Endothelial cell of umbilical vein (primary cell): ENCODE data around the gene GYS2. TPM values are rescaled to one million over a fixed set of nuclear protein-coding genes. Genes with fewer than 3 reads are reported as not detected.

Experiments used
- BruUV-seq: library from RNA; stranded (reverse); fragments of 400-500 nt; replicated peaks from 2 replicates; lab custom pipeline; 2021; lab: Mats Ljungman, UMichigan
- CTCF ChIA-PET: fragments of 300-600, 350-600 bp; sonication (Branson Sonifier 250); formaldehyde crosslinking; loops from one replicate; lab custom pipeline; 2021; ENCODE audit warnings: antibody characterized with exemption, inconsistent platforms; lab: Charles Lee
- POLR2A ChIA-PET: fragments of 300-600, 350-600 bp; sonication (Branson Sonifier 250); formaldehyde crosslinking; loops from one replicate; lab custom pipeline; 2021; ENCODE audit warnings: antibody characterized with exemption, inconsistent platforms; lab: Charles Lee
- DNase-seq: peaks from one replicate; pipeline ENCODE4 v3.0.0-alpha.2; 2011; ENCODE audit warnings: low read depth, low spot score
- FAIRE-seq: peaks from 2 replicates; lab custom pipeline; 2011; peaks lifted over from hg19 to GRCh38; lab: Jason Lieb, UNC
- H2AFZ ChIP-seq: 2 replicates; pipeline ENCODE4 v1.6.0; 2012; ENCODE audit warnings: low read depth, low read length, control low read depth, inconsistent platforms
- H3K27ac ChIP-seq: 2 replicates; pipeline ENCODE4 v1.5.1; 2011; ENCODE audit warnings: low read depth, mild to moderate bottlenecking, control low read depth, low read length, moderate library complexity; ENCODE audit not compliant: insufficient read depth
- H3K27me3 ChIP-seq, 2 experiments: 2 replicates each; pipeline versions ENCODE4 v1.6.0 to v1.6.1; 2011; ENCODE audit warnings: low read length in 2 of 2, mixed read lengths in 1 of 2; ENCODE audit not compliant: control insufficient read depth in 2 of 2, insufficient read depth in 2 of 2
- H3K36me3 ChIP-seq, 2 experiments: 2 replicates in 1 of 2; 3 replicates in 1 of 2; pipeline ENCODE4 v1.5.1; 2011; ENCODE audit warnings: low read length in 2 of 2, mild to moderate bottlenecking in 1 of 2, moderate library complexity in 1 of 2; ENCODE audit not compliant: control insufficient read depth in 2 of 2, insufficient read depth in 2 of 2; ENCODE audit errors: extremely low read depth in 1 of 2
- H3K4me1 ChIP-seq: 3 replicates; pipeline ENCODE4 v1.5.1; 2011; ENCODE audit warnings: mild to moderate bottlenecking, low read length; ENCODE audit not compliant: control insufficient read depth, insufficient read depth; ENCODE audit errors: extremely low read depth
- H3K4me2 ChIP-seq: 2 replicates; pipeline ENCODE4 v1.6.1; 2011; ENCODE audit warnings: low read length, control low read depth, mixed read lengths; ENCODE audit not compliant: insufficient read depth
- H3K4me3 ChIP-seq, 3 experiments: fragments of 200-600 bp in 1 of 3; sonication (generic), shearing (Covaris generic) in 1 of 3; replicated peaks in 1 of 3; 2 replicates each; pipeline ENCODE4 v1.5.1; 2011 to 2016; ENCODE audit warnings: control low read depth in 3 of 3, low read length in 3 of 3, mild to moderate bottlenecking in 2 of 3, inconsistent platforms in 1 of 3, low read depth in 1 of 3, moderate library complexity in 1 of 3; ENCODE audit not compliant: insufficient read depth in 1 of 3
- H3K79me2 ChIP-seq: 2 replicates; pipeline ENCODE4 v1.6.0; 2012; ENCODE audit warnings: low read length, inconsistent platforms; ENCODE audit not compliant: control insufficient read depth, insufficient read depth
- H3K9ac ChIP-seq: replicated peaks from 2 replicates; pipeline ENCODE3; 2011; ENCODE audit warnings: low read length, control low read depth; ENCODE audit not compliant: insufficient read depth; ENCODE audit errors: extremely low read depth
- H3K9me1 ChIP-seq: replicated peaks from 3 replicates; pipeline ENCODE4 v1.6.0; 2011; ENCODE audit warnings: mild to moderate bottlenecking, low read length; ENCODE audit not compliant: control insufficient read depth, insufficient read depth; ENCODE audit errors: extremely low read depth
- H3K9me3 ChIP-seq: replicated peaks from 2 replicates; pipeline ENCODE4 v1.5.1; 2012; ENCODE audit warnings: low read length, inconsistent platforms; ENCODE audit not compliant: control insufficient read depth, insufficient read depth
- H4K20me1 ChIP-seq: replicated peaks from 2 replicates; pipeline ENCODE3; 2011; ENCODE audit warnings: mild to moderate bottlenecking, low read length; ENCODE audit not compliant: control insufficient read depth, insufficient read depth; ENCODE audit errors: extremely low read depth
- CTCF ChIP-seq, 2 donors: IDR thresholded peaks; 1 replicate in 1 of 2; 2 replicates in 1 of 2; pipeline ENCODE4 v1.5.1; 2011; ENCODE audit warnings: low read length in 2 of 2, mild to moderate bottlenecking in 2 of 2, moderate library complexity in 2 of 2, control low read depth in 1 of 2, inconsistent platforms in 1 of 2, low read depth in 1 of 2; ENCODE audit not compliant: insufficient read depth in 1 of 2; ENCODE audit errors: extremely low read depth in 1 of 2
- FOS ChIP-seq: IDR thresholded peaks from 2 replicates; pipeline ENCODE4 v1.6.1; 2011; ENCODE audit warnings: mild to moderate bottlenecking, low read length, moderate library complexity, borderline replicate concordance; ENCODE audit not compliant: insufficient read depth
- GATA2 ChIP-seq: IDR thresholded peaks from 2 replicates; pipeline ENCODE4 v1.7.0; 2011; ENCODE audit warnings: low read depth, mild to moderate bottlenecking, moderate library complexity, mixed read lengths, low read length; ENCODE audit not compliant: insufficient read length, insufficient read depth
- JUN ChIP-seq: IDR thresholded peaks from 2 replicates; pipeline ENCODE4 v1.6.1; 2011; ENCODE audit warnings: borderline replicate concordance, low read depth; ENCODE audit not compliant: insufficient read length, insufficient read depth
- MAX ChIP-seq: IDR thresholded peaks from 2 replicates; pipeline ENCODE4 v1.6.1; 2011; ENCODE audit not compliant: insufficient read depth, insufficient read length
- MYC ChIP-seq: IDR thresholded peaks from one replicate; pipeline ENCODE4 v1.6.1; 2011; ENCODE audit warnings: mild to moderate bottlenecking, low read depth, low read length
- POLR2A ChIP-seq: IDR thresholded peaks from 2 replicates; pipeline ENCODE4 v1.6.1; 2012; ENCODE audit warnings: low read depth, mild to moderate bottlenecking, control low read depth, low read length
- POLR2AphosphoS5 ChIP-seq: IDR thresholded peaks from 2 replicates; pipeline ENCODE4 v1.6.1; 2012; ENCODE audit warnings: low read depth, mild to moderate bottlenecking, control low read depth, low read length, moderate library complexity; ENCODE audit not compliant: insufficient read depth
- dilution Hi-C: fragments of 300-500 bp; cut with MboI; formaldehyde crosslinking; loops from one replicate; pipeline ENCODE4 v1.15.0; 2019; ENCODE audit warnings: low sequenced_read_pairs; ENCODE audit not compliant: extremely low pct_ligation_motif_present
- intact Hi-C: fragments of 100-400 bp; cut with micrococcal nuclease; formaldehyde crosslinking; loops from one replicate; pipeline ENCODE4 v1.10.0; 2022
- polyA plus RNA-seq, 4 experiments: library from polyadenylated mRNA; depleted of rRNA in 3 of 4; stranded (reverse) in 3 of 4; unstranded in 1 of 4; fragments of >200 nt; gene quantifications; 2 replicates each; pipeline versions ENCODE4 v1.2.1 to v1.2.3, GENCODE V29; 2011 to 2012; ENCODE audit warnings: missing spikeins in 1 of 4
- total RNA-seq: library from RNA; stranded (reverse); gene quantifications from 2 replicates; pipeline ENCODE4 v1.2.3, GENCODE V29; 2021

GYS2 gene
- total and polyA plus RNA-seq, 2 donors (not counting 3 experiments of a cell fraction or from before 2014, with no cell fraction given): 0.04 TPM; not detected in 1

- Histone ChIP-seq H3K79me2 (no peaks in the 10 kb centered on the region), H3K9ac (no peak overlapping the region), H3K9me1 (no peaks in the 10 kb centered on the region), H2AFZ (no peak overlapping the region), H3K27ac (no peak overlapping the region), H3K4me2 (no peak overlapping the region), H3K9me3 (no peaks in the 10 kb centered on the region), H3K4me3 (no peak overlapping the region), H4K20me1 (no peaks in the 10 kb centered on the region), H3K36me3 (no peaks in the 10 kb centered on the region), H3K27me3 (peaks cover 0 to 2% of the 10 kb centered on the region in 2 experiments), H3K4me1 (no peaks in the 10 kb centered on the region)
- intact Hi-C loops: no loop called here
- no peak for DNase-seq
- no peak for FAIRE-seq
- TF ChIP-seq CTCF (IDR thresholded peaks at IDR 0.05; ENCODE audit: extremely low read depth in 1 of 2, insufficient read depth in 1 of 2, low read depth in 1 of 2, low read length in 2 of 2) (no peak), POLR2AphosphoS5 (no peak), MYC (no peak), POLR2A (no peak), GATA2 (no peak)
- no TSS peak for BruUV-seq
- CTCF ChIA-PET: interaction anchor here (2.0 kb wide), 1 partner anchor 9 kb away, joined by 6 read pairs; no protein-coding TSS in a partner anchor
- dilution Hi-C loops: no loop called here
- POLR2A ChIA-PET: no interaction called here
Measured at GRCh38 chr12:21571046-21571445, 33.6 kb downstream of the GYS2 start.

- CTCF ChIA-PET: interaction anchor here (0.8 to 1.9 kb wide), 5 partner anchors 8 to 42 kb away, joined by 3 to 8 read pairs (median 4); no protein-coding TSS in a partner anchor
- BruUV-seq: no TSS peak
Measured at GRCh38 chr12:21568115-21568514, 36.5 kb downstream of the GYS2 start.

More at GRCh38 chr12:21568115-21568514, 36.5 kb downstream of the GYS2 start:
- no peak overlapping the region for H3K4me2 ChIP-seq
- DNase-seq (no peak), FAIRE-seq (no peak)
- H4K20me1 ChIP-seq: no peaks in the 10 kb centered on the region
- POLR2A ChIA-PET: no interaction called here
- no peak overlapping the region for H2AFZ ChIP-seq
- H3K27me3 ChIP-seq: no peaks in the 10 kb centered on the region
- no peak overlapping the region for H3K9ac ChIP-seq
- no peaks in the 10 kb centered on the region for H3K9me1 ChIP-seq
- TF ChIP-seq CTCF (IDR thresholded peaks at IDR 0.05; ENCODE audit: extremely low read depth in 1 of 2, insufficient read depth in 1 of 2, low read depth in 1 of 2, low read length in 2 of 2): no peak
- TF ChIP-seq JUN: no peak
- TF ChIP-seq POLR2A: no peak
- TF ChIP-seq MAX: no peak
- no peak for TF ChIP-seq FOS
- TF ChIP-seq GATA2: no peak
- no peaks in the 10 kb centered on the region for H3K36me3 ChIP-seq
- H3K9me3 ChIP-seq: no peaks in the 10 kb centered on the region
- dilution Hi-C loops: no loop called here
- no peak overlapping the region for H3K27ac ChIP-seq
- no peak overlapping the region for H3K4me3 ChIP-seq
- H3K4me1 ChIP-seq: no peaks in the 10 kb centered on the region
- intact Hi-C loops: no loop called here
- no peaks in the 10 kb centered on the region for H3K79me2 ChIP-seq
